HL-60 (cell line): ENCODE measurements around the gene CAPSL.
A peak's percentile ranks its signal among the peaks of the same experiment; 100 is the strongest.

ENCODE experiments used
- DNase-seq, 2 experiments: peaks; one replicate each; pipeline ENCODE4 v3.0.0-alpha.2; 2010 to 2020; ENCODE audit warnings: low read depth in 1 of 2, low spot score in 1 of 2
- H3K27ac ChIP-seq: fragments of 250-450 bp; sonication (Bioruptor Pico); replicated peaks from 2 replicates; pipeline ENCODE4 v1.5.1; 2020; ENCODE audit warnings: mild to moderate bottlenecking, moderate library complexity
- H3K27me3 ChIP-seq: fragments of 250-450 bp; sonication (Bioruptor Pico); 2 replicates; pipeline ENCODE4 v1.5.1; 2021; ENCODE audit warnings: mild to moderate bottlenecking, moderate library complexity; ENCODE audit not compliant: insufficient read depth, poor library complexity, severe bottlenecking
- H3K4me3 ChIP-seq: replicated peaks from 2 replicates; pipeline ENCODE4 v1.5.1; 2011; ENCODE audit warnings: mild to moderate bottlenecking, control low read depth, low read length; ENCODE audit not compliant: insufficient read depth
- GABPA ChIP-seq: IDR thresholded peaks from 2 replicates; pipeline ENCODE4 v1.6.1; 2012; ENCODE audit warnings: low read depth
- POLR2AphosphoS5 ChIP-seq: IDR thresholded peaks from 2 replicates; pipeline ENCODE4 v1.6.1; 2012; ENCODE audit warnings: low read depth
- SPI1 ChIP-seq: IDR thresholded peaks from 2 replicates; pipeline ENCODE4 v1.6.1; 2012; ENCODE audit warnings: low read depth, mild to moderate bottlenecking, borderline replicate concordance
- TF ChIP-seq, protein P1 (sequence below): IDR thresholded peaks from 2 replicates; pipeline ENCODE4 v1.6.1; 2012; ENCODE audit warnings: low read depth; ENCODE audit not compliant: insufficient replicate concordance
- TF ChIP-seq, protein P2 (sequence below): IDR thresholded peaks from one replicate; pipeline ENCODE4 v1.5.1; 2011; ENCODE audit warnings: low read length, control low read depth, inconsistent platforms; ENCODE audit not compliant: insufficient read depth

The CAPSL gene

DNA sequence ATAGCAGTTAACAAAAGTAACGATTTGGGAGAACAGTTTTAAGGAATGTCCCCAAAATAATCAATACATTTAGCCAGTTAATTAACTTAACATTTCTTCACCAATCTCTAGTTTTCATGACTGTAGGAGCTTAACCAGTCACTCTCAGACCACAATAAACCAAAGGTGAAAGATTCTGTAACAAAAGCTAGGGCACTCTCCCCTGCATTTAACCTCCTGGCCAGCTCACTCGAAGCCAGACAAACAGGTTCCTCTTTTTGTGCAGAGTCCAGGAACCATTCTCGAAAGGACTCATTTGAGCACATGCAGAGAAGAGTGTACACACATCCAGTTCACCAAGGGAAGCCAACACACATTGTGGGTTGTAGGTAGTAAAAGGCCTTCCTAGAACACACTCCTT is 75.3 kb downstream of the CAPSL start:
- Histone ChIP-seq H3K27ac (no peak overlapping the region), H3K4me3 (no peak overlapping the region), H3K27me3 (no peaks in the 10 kb centered on the region)
- TF ChIP-seq SPI1, result peak; percentile 66
- TF ChIP-seq, protein P1, sequence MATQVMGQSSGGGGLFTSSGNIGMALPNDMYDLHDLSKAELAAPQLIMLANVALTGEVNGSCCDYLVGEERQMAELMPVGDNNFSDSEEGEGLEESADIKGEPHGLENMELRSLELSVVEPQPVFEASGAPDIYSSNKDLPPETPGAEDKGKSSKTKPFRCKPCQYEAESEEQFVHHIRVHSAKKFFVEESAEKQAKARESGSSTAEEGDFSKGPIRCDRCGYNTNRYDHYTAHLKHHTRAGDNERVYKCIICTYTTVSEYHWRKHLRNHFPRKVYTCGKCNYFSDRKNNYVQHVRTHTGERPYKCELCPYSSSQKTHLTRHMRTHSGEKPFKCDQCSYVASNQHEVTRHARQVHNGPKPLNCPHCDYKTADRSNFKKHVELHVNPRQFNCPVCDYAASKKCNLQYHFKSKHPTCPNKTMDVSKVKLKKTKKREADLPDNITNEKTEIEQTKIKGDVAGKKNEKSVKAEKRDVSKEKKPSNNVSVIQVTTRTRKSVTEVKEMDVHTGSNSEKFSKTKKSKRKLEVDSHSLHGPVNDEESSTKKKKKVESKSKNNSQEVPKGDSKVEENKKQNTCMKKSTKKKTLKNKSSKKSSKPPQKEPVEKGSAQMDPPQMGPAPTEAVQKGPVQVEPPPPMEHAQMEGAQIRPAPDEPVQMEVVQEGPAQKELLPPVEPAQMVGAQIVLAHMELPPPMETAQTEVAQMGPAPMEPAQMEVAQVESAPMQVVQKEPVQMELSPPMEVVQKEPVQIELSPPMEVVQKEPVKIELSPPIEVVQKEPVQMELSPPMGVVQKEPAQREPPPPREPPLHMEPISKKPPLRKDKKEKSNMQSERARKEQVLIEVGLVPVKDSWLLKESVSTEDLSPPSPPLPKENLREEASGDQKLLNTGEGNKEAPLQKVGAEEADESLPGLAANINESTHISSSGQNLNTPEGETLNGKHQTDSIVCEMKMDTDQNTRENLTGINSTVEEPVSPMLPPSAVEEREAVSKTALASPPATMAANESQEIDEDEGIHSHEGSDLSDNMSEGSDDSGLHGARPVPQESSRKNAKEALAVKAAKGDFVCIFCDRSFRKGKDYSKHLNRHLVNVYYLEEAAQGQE, result no peak
- peak in 1 of 2 experiments; percentile 65 for DNase-seq

DNA sequence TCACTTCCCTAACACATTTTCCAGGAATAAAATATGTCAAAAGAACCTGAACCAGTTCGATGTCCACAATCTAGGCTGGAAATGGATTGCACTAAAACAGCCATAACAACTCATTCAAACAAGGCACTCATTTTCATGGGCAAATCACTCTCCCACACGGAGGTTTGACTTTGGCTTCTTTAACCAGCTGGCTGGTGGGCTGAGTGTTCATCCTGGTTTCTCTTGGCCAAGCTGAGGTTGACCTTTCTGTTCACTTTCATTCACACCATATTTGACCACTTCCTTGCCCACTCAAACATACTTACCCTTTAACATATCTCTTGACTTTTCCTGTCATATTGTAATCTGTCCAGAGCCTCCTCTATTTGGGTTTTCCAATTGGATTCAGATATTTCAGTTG is 76.3 kb downstream of the CAPSL start:
- Histone ChIP-seq H3K27ac (no peak overlapping the region), H3K4me3 (no peak overlapping the region), H3K27me3 (no peaks in the 10 kb centered on the region)
- DNase-seq, result no peak
- TF ChIP-seq POLR2AphosphoS5, result no peak
- TF ChIP-seq, protein P1, result no peak
- TF ChIP-seq SPI1, result no peak
- TF ChIP-seq, protein P2, sequence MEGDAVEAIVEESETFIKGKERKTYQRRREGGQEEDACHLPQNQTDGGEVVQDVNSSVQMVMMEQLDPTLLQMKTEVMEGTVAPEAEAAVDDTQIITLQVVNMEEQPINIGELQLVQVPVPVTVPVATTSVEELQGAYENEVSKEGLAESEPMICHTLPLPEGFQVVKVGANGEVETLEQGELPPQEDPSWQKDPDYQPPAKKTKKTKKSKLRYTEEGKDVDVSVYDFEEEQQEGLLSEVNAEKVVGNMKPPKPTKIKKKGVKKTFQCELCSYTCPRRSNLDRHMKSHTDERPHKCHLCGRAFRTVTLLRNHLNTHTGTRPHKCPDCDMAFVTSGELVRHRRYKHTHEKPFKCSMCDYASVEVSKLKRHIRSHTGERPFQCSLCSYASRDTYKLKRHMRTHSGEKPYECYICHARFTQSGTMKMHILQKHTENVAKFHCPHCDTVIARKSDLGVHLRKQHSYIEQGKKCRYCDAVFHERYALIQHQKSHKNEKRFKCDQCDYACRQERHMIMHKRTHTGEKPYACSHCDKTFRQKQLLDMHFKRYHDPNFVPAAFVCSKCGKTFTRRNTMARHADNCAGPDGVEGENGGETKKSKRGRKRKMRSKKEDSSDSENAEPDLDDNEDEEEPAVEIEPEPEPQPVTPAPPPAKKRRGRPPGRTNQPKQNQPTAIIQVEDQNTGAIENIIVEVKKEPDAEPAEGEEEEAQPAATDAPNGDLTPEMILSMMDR, result no peak
- no peak for TF ChIP-seq GABPA

DNA sequence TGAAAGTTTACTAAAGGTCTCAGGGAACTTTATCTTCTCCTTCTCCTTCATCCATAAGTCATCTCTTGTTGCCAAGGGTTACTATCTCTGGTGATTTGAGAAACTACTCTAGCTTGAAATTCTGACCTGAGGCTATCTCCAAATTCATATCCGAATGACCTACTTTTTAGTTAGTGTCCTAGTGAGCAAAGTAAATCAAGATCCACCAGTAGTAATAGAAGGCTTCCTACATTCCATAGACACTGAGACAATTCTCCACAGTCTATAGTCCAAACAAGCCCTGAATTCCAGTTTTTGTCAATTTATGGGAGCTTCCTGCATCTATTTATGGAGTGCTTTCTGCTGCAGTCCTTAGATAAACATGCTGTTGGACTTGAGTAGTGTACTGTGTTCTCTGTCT is 76.7 kb downstream of the CAPSL start:
- H3K4me3 ChIP-seq, result no peak overlapping the region
- no peak overlapping the region for H3K27ac ChIP-seq
- TF ChIP-seq GABPA (no peak), POLR2AphosphoS5 (no peak), SPI1 (no peak)
- TF ChIP-seq, protein P2, result no peak
- TF ChIP-seq, protein P1, result no peak
- H3K27me3 ChIP-seq, result no peaks in the 10 kb centered on the region
- no peak for DNase-seq

DNA sequence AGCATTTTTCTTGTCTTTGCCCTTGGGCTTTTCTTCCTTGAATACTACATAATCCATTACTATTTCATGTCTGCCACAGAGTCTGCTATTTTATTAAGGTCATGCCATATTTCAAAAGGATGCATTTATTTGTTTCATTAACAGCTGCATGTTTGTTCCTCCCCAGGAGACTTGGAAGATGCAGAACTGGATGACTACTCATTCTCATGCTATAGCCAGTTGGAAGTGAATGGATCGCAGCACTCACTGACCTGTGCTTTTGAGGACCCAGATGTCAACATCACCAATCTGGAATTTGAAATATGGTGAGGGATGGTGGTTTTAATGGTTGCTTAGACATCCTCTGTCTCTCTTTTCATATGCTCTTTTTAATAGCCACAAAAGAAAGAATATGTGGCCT is 77.7 kb downstream of the CAPSL start:
- TF ChIP-seq, protein P2, result no peak
- TF ChIP-seq, protein P1, result no peak
- TF ChIP-seq GABPA, result no peak
- TF ChIP-seq POLR2AphosphoS5, result no peak
- no peak for TF ChIP-seq SPI1
- Histone ChIP-seq H3K4me3 (no peak overlapping the region), H3K27ac (no peak overlapping the region), H3K27me3 (no peaks in the 10 kb centered on the region)
- DNase-seq, result no peak
